ENCODE data around the gene NECAB2. TPM values are rescaled to one million over a fixed set of nuclear protein-coding genes. Genes with fewer than 3 reads are reported as not detected.

NECAB2 gene
- total and polyA plus RNA-seq, 2 of the 8 experiments (the other 6 are each of a cell fraction or from before 2014, with no cell fraction given): 3.6 to 4.2 TPM

- no peak for TF ChIP-seq SP2 (IDR thresholded peaks at IDR 0.05; ENCODE audit: low read length)
- TF ChIP-seq MAFK (IDR thresholded peaks at IDR 0.05; ENCODE audit: low read depth, low read length): no peak
- TF ChIP-seq HDAC2 (IDR thresholded peaks at IDR 0.05; ENCODE audit: borderline replicate concordance in 1 of 2, low read depth in 2 of 2, low read length in 2 of 2): no peak
- TF ChIP-seq YY1 (IDR thresholded peaks at IDR 0.05; ENCODE audit: low read depth, low read length): no peak
Measured at GRCh38 chr16:84039696-84040095, 71.7 kb downstream of the NECAB2 start (continued).
